ENCODE results near the gene NANOS1.

DNA sequence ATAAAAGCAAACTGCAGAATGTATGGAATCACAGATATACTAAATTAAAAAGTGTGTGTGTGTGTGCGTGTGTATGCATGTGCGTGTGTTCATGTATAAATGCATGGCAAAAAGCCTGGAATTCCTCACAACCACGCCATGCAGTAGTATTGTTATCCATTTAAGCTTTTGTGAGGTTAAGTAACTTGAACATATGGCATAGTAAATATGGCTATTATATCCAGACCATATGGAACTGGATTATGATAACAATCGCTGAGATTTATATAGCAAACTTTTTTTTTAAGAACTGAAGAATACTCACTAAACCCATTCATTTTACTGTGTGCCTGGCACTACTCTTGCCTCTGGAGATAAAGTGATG, 22.3 kb upstream of the NANOS1 start:
- TF ChIP-seq, protein P1, sequence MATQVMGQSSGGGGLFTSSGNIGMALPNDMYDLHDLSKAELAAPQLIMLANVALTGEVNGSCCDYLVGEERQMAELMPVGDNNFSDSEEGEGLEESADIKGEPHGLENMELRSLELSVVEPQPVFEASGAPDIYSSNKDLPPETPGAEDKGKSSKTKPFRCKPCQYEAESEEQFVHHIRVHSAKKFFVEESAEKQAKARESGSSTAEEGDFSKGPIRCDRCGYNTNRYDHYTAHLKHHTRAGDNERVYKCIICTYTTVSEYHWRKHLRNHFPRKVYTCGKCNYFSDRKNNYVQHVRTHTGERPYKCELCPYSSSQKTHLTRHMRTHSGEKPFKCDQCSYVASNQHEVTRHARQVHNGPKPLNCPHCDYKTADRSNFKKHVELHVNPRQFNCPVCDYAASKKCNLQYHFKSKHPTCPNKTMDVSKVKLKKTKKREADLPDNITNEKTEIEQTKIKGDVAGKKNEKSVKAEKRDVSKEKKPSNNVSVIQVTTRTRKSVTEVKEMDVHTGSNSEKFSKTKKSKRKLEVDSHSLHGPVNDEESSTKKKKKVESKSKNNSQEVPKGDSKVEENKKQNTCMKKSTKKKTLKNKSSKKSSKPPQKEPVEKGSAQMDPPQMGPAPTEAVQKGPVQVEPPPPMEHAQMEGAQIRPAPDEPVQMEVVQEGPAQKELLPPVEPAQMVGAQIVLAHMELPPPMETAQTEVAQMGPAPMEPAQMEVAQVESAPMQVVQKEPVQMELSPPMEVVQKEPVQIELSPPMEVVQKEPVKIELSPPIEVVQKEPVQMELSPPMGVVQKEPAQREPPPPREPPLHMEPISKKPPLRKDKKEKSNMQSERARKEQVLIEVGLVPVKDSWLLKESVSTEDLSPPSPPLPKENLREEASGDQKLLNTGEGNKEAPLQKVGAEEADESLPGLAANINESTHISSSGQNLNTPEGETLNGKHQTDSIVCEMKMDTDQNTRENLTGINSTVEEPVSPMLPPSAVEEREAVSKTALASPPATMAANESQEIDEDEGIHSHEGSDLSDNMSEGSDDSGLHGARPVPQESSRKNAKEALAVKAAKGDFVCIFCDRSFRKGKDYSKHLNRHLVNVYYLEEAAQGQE (IDR thresholded peaks at IDR 0.05; ENCODE audit: insufficient read depth in 1 of 2, low read depth in 2 of 2, low read length in 2 of 2): no peak
- TF ChIP-seq POLR2AphosphoS5 (IDR thresholded peaks at IDR 0.05; ENCODE audit: low read depth, low read length): no peak
